NCI-H1930 (cell line): ENCODE results near the gene AGAP1.

ENCODE experiments used
- DNase-seq, 2 experiments: peaks; one replicate each; lab custom pipeline; 2025; lab: John Stamatoyannopoulos, UW

Gene AGAP1

GRCh38 chr2:235999011-235999410, 505.2 kb downstream of the AGAP1 start:
- no peak for DNase-seq

- DNase-seq: no peak
Measured at GRCh38 chr2:236001166-236001828, 507.5 kb downstream of the AGAP1 start.

GRCh38 chr2:236001854-236002253, 508.0 kb downstream of the AGAP1 start:
- no peak for DNase-seq

- no peak for DNase-seq
Measured at GRCh38 chr2:236008006-236008405, 514.2 kb downstream of the AGAP1 start.

GRCh38 chr2:236008857-236009256, 515.0 kb downstream of the AGAP1 start:
- no peak for DNase-seq

GRCh38 chr2:236010920-236011685, 517.3 kb downstream of the AGAP1 start:
- DNase-seq: no peak

GRCh38 chr2:236012155-236012554, 518.3 kb downstream of the AGAP1 start:
- no peak for DNase-seq

- DNase-seq: no peak
Measured at GRCh38 chr2:236014408-236015131, 520.7 kb downstream of the AGAP1 start.

- DNase-seq: no peak
Measured at GRCh38 chr2:236015171-236015570, 521.3 kb downstream of the AGAP1 start.

- DNase-seq: no peak
Measured at GRCh38 chr2:236016496-236016895, 522.7 kb downstream of the AGAP1 start.

- DNase-seq: no peak
Measured at GRCh38 chr2:236017446-236017845, 523.6 kb downstream of the AGAP1 start.

GRCh38 chr2:236019434-236019833, 525.6 kb downstream of the AGAP1 start:
- DNase-seq: no peak

GRCh38 chr2:236021499-236022057, 527.7 kb downstream of the AGAP1 start:
- no peak for DNase-seq

- DNase-seq: no peak
Measured at GRCh38 chr2:236022128-236022527, 528.3 kb downstream of the AGAP1 start.

GRCh38 chr2:236025892-236026291, 532.0 kb downstream of the AGAP1 start:
- DNase-seq: no peak

- no peak for DNase-seq
Measured at GRCh38 chr2:236026841-236027240, 533.0 kb downstream of the AGAP1 start.

GRCh38 chr2:236028066-236028465, 534.2 kb downstream of the AGAP1 start:
- DNase-seq: no peak

GRCh38 chr2:236033462-236033861, 539.6 kb downstream of the AGAP1 start:
- no peak for DNase-seq

GRCh38 chr2:236034974-236035373, 541.1 kb downstream of the AGAP1 start:
- DNase-seq: no peak

- no peak for DNase-seq
Measured at GRCh38 chr2:236036045-236036444, 542.2 kb downstream of the AGAP1 start.

GRCh38 chr2:236038096-236038495, 544.3 kb downstream of the AGAP1 start:
- no peak for DNase-seq

- DNase-seq: no peak
Measured at GRCh38 chr2:236040600-236041328, 546.9 kb downstream of the AGAP1 start.
